Measurements from ENCODE around the gene TDRD10.

DNA sequence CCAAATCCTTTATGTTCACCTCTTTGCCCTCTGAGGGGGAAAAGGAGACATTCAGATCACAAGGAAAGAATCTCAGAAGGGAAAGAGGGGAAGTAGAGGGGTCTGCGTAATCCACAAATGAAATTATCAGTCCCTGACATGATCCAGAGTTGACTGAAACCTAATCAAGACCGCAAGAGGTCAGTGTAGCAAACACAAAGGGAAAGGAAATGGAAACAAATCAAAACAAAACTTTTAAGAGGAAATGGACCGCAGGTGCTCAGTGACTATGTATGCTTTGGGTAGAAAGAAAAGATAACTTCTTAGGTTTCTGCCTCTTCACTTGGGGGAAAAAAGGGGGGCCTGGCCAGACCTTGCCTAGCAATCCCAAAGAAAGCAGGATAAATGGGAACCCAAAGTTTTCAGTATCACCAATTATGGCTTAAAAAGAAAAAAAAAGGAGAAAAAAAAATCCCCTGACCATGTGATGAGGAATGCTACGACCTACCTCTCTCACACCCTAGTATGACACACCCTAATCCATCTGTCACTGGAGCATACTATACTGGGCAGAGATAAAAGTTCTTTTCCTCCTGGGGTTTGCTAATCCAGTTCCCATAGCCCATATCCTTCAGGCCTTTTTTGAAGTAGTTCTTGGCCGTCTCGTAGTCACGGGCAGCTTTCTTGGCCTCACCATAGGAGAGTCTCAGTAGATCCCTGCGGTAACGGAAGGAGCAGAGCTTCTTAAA, 82.4 kb downstream of the TDRD10 start:
- TF ChIP-seq, protein P1, sequence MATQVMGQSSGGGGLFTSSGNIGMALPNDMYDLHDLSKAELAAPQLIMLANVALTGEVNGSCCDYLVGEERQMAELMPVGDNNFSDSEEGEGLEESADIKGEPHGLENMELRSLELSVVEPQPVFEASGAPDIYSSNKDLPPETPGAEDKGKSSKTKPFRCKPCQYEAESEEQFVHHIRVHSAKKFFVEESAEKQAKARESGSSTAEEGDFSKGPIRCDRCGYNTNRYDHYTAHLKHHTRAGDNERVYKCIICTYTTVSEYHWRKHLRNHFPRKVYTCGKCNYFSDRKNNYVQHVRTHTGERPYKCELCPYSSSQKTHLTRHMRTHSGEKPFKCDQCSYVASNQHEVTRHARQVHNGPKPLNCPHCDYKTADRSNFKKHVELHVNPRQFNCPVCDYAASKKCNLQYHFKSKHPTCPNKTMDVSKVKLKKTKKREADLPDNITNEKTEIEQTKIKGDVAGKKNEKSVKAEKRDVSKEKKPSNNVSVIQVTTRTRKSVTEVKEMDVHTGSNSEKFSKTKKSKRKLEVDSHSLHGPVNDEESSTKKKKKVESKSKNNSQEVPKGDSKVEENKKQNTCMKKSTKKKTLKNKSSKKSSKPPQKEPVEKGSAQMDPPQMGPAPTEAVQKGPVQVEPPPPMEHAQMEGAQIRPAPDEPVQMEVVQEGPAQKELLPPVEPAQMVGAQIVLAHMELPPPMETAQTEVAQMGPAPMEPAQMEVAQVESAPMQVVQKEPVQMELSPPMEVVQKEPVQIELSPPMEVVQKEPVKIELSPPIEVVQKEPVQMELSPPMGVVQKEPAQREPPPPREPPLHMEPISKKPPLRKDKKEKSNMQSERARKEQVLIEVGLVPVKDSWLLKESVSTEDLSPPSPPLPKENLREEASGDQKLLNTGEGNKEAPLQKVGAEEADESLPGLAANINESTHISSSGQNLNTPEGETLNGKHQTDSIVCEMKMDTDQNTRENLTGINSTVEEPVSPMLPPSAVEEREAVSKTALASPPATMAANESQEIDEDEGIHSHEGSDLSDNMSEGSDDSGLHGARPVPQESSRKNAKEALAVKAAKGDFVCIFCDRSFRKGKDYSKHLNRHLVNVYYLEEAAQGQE (IDR thresholded peaks at IDR 0.05): no peak
- TF ChIP-seq, protein P2, sequence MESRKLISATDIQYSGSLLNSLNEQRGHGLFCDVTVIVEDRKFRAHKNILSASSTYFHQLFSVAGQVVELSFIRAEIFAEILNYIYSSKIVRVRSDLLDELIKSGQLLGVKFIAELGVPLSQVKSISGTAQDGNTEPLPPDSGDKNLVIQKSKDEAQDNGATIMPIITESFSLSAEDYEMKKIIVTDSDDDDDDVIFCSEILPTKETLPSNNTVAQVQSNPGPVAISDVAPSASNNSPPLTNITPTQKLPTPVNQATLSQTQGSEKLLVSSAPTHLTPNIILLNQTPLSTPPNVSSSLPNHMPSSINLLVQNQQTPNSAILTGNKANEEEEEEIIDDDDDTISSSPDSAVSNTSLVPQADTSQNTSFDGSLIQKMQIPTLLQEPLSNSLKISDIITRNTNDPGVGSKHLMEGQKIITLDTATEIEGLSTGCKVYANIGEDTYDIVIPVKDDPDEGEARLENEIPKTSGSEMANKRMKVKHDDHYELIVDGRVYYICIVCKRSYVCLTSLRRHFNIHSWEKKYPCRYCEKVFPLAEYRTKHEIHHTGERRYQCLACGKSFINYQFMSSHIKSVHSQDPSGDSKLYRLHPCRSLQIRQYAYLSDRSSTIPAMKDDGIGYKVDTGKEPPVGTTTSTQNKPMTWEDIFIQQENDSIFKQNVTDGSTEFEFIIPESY (IDR thresholded peaks at IDR 0.05): no peak
- TF ChIP-seq, protein P3, sequence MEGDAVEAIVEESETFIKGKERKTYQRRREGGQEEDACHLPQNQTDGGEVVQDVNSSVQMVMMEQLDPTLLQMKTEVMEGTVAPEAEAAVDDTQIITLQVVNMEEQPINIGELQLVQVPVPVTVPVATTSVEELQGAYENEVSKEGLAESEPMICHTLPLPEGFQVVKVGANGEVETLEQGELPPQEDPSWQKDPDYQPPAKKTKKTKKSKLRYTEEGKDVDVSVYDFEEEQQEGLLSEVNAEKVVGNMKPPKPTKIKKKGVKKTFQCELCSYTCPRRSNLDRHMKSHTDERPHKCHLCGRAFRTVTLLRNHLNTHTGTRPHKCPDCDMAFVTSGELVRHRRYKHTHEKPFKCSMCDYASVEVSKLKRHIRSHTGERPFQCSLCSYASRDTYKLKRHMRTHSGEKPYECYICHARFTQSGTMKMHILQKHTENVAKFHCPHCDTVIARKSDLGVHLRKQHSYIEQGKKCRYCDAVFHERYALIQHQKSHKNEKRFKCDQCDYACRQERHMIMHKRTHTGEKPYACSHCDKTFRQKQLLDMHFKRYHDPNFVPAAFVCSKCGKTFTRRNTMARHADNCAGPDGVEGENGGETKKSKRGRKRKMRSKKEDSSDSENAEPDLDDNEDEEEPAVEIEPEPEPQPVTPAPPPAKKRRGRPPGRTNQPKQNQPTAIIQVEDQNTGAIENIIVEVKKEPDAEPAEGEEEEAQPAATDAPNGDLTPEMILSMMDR (IDR thresholded peaks at IDR 0.05; ENCODE audit: low read depth, low read length, missing input control): no peak
- TF ChIP-seq TAF1 (conservative IDR thresholded peaks at IDR 0.05) (no peak), GABPA (IDR thresholded peaks at IDR 0.05 in 1 of 2, conservative IDR thresholded peaks at IDR 0.05 in 1 of 2) (no peak), JUND (IDR thresholded peaks at IDR 0.05) (no peak), FOXA1 (IDR thresholded peaks at IDR 0.05) (no peak), NR2F2 (IDR thresholded peaks at IDR 0.05) (no peak), RAD21 (IDR thresholded peaks at IDR 0.05) (no peak), SP1 (IDR thresholded peaks at IDR 0.05) (no peak), YY1 (IDR thresholded peaks at IDR 0.05) (no peak), FOXA2 (IDR thresholded peaks at IDR 0.05) (no peak)
- TF ChIP-seq, protein P4, sequence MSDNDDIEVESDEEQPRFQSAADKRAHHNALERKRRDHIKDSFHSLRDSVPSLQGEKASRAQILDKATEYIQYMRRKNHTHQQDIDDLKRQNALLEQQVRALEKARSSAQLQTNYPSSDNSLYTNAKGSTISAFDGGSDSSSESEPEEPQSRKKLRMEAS (IDR thresholded peaks at IDR 0.05): no peak
- TF ChIP-seq, protein P5, sequence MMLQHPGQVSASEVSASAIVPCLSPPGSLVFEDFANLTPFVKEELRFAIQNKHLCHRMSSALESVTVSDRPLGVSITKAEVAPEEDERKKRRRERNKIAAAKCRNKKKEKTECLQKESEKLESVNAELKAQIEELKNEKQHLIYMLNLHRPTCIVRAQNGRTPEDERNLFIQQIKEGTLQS (IDR thresholded peaks at IDR 0.05): no peak

Data from liver (tissue), 3 donors.